ENCODE data around the gene PSMD1.

Gene PSMD1

GRCh38 chr2:231041061-231041689, 15.5 kb upstream of the PSMD1 start:
- H3K9me3 Mint-ChIP-seq, result no peaks in the 10 kb centered on the region
- TF ChIP-seq CTCF (IDR thresholded peaks at IDR 0.05; ENCODE audit: unreplicated experiment in 3 of 3), result no peak
- no peak overlapping the region for H3K27ac Mint-ChIP-seq
- H3K36me3 Mint-ChIP-seq (ENCODE audit: low read depth), result no peaks in the 10 kb centered on the region
- no peaks in the 10 kb centered on the region for H3K4me1 Mint-ChIP-seq
- no peak overlapping the region for H3K4me3 Mint-ChIP-seq
- peaks cover 52% of the 10 kb centered on the region for H3K27me3 Mint-ChIP-seq (ENCODE audit: low read depth)

- H3K27me3 Mint-ChIP-seq (ENCODE audit: low read depth), result peaks cover 38% of the 10 kb centered on the region
- no peaks in the 10 kb centered on the region for H3K9me3 Mint-ChIP-seq
Observed at GRCh38 chr2:231043796-231044195, 12.9 kb upstream of the PSMD1 start.

DNA sequence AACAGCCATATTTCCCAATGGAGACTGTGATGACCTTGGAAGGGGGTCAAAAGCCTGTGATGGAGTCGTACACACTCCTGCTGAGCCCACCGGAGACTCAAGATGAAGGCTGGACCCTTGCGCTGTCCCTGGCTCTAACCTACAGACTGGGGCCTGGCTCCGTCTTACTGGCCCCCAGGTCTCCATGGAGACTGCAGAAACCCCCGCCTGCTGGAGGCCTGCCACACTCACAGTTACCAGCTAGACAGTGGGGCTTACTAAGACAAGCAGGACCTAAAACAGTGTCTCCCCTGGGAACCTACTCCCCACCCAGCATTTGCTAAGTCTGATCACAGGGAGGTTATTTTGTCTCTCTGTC, 9.8 kb upstream of the PSMD1 start:
- peaks cover 19% of the 10 kb centered on the region for H3K27me3 Mint-ChIP-seq (ENCODE audit: low read depth)
- H3K27ac Mint-ChIP-seq, result no peak overlapping the region
- H3K4me1 Mint-ChIP-seq, result no peaks in the 10 kb centered on the region
- no peak for TF ChIP-seq CTCF (IDR thresholded peaks at IDR 0.05; ENCODE audit: unreplicated experiment in 3 of 3)
- no peak overlapping the region for H3K4me3 Mint-ChIP-seq
- H3K36me3 Mint-ChIP-seq (ENCODE audit: low read depth), result no peaks in the 10 kb centered on the region
- H3K9me3 Mint-ChIP-seq, result no peaks in the 10 kb centered on the region

More at GRCh38 chr2:231043796-231044195, 12.9 kb upstream of the PSMD1 start:
- Mint-ChIP-seq H3K4me3 (no peak overlapping the region), H3K36me3 (ENCODE audit: low read depth) (no peaks in the 10 kb centered on the region), H3K27ac (no peak overlapping the region), H3K4me1 (no peaks in the 10 kb centered on the region)
- TF ChIP-seq CTCF (IDR thresholded peaks at IDR 0.05; ENCODE audit: unreplicated experiment in 3 of 3), result no peak

- TF ChIP-seq CTCF (IDR thresholded peaks at IDR 0.05; ENCODE audit: unreplicated experiment in 3 of 3), result no peak
- H3K36me3 Mint-ChIP-seq (ENCODE audit: low read depth), result no peaks in the 10 kb centered on the region
- no peak overlapping the region for H3K27ac Mint-ChIP-seq
- no peaks in the 10 kb centered on the region for H3K4me1 Mint-ChIP-seq
- no peaks in the 10 kb centered on the region for H3K9me3 Mint-ChIP-seq
- H3K27me3 Mint-ChIP-seq (ENCODE audit: low read depth), result peaks cover 19% of the 10 kb centered on the region
- no peak overlapping the region for H3K4me3 Mint-ChIP-seq
Observed at GRCh38 chr2:231047274-231047922, 9.3 kb upstream of the PSMD1 start.

DNA sequence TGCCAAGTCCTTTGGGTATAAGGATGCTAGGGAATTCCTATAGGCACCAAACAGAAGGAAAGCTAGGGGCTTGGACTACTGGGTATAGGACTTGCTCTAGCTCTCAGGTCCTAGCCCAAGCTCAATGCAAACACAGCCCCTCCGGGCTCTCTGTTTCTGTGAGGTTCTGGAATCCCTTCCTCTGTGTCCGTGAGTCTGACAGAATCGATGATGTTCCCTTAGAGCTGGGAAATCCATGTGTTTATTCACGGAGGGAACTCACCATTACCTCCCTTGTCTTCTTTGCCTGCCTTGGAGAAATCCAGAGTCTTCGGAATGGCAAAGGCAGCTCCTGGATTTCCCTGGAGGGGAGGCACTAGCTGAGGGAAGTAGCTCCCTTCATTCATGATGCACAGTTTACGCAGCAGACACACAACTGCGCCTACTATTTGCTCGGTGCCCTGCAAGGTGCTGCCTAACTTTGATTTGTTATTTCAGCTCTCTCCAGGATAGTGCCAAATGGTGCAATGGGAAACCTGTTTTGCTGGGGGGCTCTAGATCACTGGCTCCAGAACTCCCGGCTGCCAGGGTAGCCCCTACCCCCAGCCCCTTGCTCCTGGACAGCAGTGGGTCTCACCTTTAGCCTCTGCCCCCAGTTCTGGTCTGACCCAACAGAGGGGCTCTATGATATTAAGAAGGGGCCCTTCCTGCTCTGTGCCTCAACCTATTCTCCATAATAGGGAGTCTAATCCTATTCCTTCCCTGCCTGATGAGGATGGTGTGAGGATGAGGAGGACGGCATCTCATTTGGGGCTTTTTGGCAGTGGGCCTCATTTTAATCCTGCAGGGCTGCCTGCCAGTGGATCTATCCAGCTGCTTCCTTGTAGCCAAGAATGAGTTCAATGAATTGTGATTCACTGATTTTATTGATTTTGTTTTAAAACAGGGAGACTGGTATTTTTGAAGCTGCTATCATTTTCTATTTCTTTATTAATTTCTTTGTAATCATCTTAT, 8.4 kb upstream of the PSMD1 start:
- no peak for TF ChIP-seq CTCF (IDR thresholded peaks at IDR 0.05; ENCODE audit: unreplicated experiment in 3 of 3)
- peak overlapping the region in 1 of 3 experiments; percentile 28 for H3K27ac Mint-ChIP-seq
- peaks cover 8% of the 10 kb centered on the region for H3K4me1 Mint-ChIP-seq
- H3K27me3 Mint-ChIP-seq (ENCODE audit: low read depth), result peaks cover 26% of the 10 kb centered on the region
- no peaks in the 10 kb centered on the region for H3K36me3 Mint-ChIP-seq (ENCODE audit: low read depth)
- no peaks in the 10 kb centered on the region for H3K9me3 Mint-ChIP-seq
- no peak overlapping the region for H3K4me3 Mint-ChIP-seq

Measured in nephron (organoid).